ENCODE measurements around the gene MYH7B.
A peak's percentile ranks its signal among the peaks of the same experiment; 100 is the strongest.

Gene MYH7B

DNA sequence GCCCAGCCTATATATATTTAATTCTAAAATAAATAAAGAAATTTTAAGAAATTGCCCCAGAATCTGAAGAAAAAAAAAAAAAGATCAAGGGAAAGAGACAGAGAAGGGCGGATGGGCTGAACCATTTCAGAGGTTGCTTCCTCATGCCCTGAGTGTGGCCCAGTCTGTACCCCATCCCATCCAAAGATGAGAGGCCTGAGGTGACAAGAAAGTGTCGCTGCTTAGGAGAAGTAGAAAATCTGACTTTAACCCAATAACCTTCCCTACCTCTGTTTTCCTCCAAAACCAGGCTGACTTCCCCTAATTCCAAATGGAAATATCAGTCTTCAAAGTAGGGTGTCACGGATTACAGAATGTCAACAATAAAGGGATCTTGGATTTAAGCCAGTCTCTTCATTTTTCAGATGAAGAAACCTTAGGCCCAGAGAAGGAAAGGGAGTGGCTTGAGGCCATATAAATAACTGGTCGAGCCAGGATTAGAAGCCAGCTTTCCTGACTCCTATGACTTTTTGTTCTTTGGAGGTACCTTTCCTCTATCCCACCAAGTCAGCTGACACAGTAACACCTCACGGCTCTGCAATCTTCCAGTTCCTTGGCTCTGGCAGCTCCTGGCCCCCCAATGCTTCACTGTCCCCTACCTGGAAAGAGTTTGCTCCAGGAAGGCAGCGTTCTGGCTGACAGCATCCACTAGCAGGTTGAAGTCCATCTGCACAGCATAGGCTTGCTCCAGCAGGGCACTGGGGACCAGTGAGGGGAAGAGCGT is 10.2 kb upstream of the MYH7B start:
- DNase-seq = no peak

DNA sequence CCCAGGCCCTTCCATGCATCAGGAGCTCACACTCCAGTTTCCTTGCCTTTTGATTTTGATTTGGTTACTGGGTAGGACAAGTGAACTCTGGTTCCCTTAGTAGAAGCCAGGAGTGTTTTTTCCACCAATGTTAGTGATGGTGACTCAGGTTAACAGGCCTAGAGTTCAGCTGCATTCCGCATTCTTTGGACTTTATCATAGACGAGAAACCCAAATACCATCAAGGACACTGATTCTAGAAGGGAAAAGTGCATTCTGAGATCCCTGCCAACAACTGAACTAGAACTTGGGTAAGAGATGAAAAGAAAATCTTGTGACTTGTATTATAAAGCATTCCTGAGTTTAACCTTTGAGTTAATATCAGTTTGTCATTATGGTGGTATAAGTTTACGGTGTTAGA is 9.0 kb upstream of the MYH7B start:
- DNase-seq = no peak

DNA sequence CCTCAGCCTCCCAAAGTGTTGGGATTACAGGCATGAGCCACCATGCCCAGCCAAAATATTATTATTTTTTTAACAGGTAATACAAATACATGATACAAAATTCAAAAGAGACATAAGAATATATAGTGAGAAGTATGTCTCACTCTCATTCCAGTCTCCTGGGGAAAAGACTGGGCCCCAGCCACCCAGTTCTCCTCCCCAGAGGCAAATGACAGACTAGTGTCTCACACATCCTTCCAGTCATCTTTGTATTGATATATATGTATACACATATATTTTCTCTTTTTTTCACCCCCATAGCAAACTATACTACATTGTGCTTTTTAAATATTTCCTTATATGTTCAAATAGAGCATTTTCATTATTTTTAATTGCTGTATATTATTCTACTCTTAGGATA is 8.3 kb upstream of the MYH7B start:
- no peak for DNase-seq

DNA sequence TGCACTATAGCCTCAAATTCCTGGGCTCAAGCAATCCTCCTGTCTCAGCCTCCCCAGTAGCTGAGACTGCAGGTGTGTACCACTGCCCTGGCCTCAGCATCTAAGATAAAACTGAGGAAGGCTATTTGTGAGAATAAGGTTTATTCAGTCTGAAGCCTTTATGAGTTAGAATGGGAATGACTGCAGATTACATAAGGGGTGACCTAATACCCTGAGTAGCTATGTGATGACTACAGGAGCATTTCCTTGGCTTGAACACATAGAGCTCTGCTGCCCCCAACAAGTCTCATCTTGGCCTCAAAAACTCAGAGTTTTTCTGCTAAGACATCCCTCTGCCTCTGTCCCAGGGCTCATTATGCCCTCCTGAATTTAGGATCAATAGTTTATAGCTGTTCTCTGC is 7.6 kb upstream of the MYH7B start:
- DNase-seq = no peak

DNA sequence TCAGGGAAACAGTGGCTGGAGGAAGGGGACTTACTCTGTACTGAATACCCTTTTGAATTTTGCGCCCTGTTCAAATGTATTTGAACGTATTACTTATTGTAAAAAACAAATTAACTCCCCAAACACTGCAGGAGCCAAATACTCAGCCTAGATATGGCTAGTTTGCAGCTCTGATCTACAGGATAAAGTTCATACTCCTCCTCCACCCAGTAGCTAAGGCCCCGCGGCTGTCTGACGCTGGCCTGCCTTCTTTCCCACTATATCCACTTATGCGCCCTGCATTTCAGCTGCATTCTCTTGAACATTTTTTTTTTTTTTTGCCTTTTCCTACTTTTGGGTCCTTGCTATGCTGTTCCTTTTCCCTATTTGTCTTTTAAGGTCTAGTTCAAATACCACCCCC is 6.5 kb upstream of the MYH7B start:
- no peak for DNase-seq

DNA sequence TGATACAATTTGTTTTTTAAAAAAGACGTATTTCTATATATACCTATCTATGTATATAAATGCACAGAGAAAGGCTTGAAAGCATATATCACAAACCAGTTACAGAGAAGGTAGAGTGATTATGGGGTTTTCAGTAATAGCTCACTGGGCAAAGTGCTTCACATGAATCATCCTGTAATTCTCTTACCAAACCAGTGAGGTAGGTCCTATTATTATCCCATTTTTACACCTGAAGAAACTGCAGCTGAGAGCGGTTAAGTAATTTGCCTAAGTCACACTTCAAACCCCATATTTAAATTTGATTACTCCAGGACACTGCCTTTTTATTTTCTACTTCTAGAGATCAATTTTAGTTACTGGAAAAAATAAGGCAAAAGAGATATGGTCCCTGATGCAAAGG is 4.4 kb upstream of the MYH7B start:
- no peak for DNase-seq

DNA sequence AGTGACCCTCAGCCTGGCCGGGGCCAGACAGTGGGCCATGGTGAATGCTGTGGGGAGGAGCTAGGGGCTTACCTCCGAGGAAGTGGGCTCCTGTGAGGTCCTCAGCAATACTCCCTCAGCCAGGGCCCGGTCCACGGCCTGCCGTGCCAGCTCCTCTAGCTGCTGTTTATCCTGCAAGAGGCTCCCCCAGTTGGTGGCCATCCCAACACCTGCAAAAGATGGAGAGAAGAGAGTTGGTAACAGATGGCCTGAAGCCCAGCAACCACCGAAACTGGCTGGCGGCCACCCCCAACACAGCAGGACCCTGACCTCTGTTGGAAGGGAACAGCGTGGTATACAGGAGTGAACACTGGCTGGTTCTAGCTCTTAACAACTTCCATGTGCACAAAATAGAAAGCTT is 4.0 kb upstream of the MYH7B start:
- DNase-seq = no peak

DNA sequence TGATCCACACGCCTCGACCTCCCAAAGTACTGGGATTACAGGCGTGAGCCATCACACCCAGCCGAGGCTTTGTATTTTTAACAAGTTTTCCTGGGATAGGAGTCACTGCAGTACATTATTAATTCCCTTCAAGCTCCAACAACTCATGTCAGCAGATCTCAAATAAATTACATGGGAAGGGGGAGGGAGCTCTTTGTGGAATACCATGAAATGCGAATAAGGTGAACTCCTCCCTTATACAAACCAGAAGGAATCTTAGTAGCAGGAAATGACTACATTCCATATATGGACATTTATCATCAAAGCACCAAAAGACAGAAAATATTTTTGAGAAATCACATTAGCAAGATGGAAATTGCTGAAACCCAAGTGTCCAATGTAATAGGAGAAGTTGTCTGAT is 3.0 kb upstream of the MYH7B start:
- no peak for DNase-seq

DNA sequence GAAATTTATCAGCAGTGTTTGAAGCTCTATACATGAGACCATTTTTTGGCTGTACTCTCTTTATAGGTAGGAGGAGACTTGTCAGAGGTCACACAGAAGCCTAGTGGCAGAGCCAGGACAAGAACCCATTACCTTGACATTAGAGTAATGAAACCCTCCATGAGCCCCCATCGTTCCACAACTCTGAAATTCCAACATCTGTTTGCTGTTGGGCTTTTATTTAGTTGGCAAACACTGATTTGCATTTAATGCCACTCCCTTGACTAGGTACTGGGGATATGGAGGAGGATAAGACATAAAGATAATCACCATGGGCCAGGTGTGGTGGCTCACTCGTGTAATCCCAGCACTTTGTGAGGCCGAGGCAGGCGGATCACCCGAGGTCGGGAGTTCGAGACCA is 1.7 kb upstream of the MYH7B start:
- DNase-seq = no peak

DNA sequence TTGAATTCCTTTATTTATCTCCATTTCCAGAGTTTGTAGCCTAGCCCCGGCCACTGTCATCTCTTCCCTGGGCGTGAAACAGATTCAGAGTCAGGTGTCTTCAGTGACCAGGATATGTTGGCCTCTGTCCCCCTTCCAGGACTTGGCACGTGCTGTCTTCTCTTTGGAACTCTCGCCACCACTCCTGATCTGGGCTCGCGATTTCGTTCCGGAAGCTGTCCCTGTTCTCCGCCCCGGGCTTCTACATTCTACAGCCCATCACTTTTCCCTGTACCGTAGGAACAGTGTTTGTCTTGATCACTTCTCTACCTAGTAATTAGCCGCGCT is 801 bp upstream of the MYH7B start:
- DNase-seq = peak; percentile 20

DNA sequence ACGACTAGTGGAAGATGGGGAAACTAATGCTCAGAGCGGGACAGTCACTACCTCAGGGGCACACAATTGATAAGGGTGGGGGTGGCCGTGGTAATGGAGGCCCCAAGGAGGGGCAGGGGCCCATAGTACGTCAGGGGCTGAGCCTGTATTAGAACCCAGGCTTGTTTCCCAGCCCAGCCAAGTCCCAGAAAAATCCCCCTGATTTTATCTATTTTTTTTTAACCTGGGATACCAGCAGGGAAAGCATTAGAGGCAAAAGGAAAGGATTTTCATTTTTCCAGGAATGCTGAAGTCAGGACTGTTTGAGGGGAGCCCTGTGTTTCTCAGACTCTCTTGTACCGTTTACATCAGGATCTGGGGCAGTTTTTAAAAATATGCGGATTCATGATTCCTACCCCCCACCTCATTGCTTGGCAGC is 382 bp downstream of the MYH7B start:
- no peak for DNase-seq

DNA sequence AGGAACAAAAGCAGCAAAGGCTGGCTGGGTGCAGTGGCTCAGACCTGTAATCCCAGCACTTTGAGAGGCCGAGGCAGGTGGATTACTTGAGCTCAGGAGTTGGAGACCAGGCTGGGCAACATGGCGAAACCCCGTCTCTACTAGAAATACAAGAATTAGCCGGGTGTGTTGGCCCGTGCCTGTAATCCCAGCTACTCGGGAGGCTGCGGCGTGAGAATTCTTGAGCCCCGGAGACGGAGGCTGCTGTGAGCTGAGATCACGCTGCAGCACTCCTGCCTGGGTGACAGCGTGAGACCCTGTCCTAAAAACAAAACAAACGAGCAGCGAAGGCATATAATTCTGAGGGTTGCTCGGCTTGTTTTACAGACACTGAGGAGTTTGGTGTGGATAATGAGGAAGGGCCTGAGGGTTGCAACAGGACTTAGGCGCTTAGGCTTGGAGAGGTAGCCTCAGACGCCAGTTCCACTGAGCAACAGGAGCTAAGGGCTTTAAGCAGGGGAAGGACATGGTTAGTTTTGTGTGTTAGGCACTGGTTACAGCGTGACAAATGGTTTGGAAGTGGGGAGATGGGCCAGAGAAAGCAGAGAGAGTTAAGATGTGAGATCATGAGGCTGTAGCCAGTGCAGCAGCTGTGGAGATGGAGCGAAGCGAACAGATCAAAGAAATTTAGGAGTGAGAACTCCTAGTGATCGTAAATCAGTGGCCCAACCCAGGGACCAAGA is 1.2 kb downstream of the MYH7B start:
- no peak for DNase-seq

DNA sequence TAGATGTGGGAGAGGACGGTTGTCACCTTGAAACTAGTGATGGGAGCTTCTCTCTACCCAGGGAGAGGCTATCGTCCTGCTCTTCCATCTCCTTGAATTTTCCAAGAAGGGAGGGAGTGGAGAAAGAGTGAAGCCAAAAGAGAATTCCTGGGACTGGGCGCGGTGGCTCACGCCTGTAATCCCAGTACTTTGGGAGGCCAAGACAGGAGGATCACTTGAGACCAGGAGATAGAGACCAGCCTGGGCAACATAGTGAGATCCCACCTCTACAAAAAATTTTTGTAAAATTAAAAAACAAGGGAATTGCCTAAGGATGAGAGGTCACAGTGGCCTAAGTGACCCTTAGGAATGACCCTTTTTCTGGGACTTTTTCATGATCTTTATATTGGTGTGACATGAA is 8.8 kb downstream of the MYH7B start:
- DNase-seq = no peak

DNA sequence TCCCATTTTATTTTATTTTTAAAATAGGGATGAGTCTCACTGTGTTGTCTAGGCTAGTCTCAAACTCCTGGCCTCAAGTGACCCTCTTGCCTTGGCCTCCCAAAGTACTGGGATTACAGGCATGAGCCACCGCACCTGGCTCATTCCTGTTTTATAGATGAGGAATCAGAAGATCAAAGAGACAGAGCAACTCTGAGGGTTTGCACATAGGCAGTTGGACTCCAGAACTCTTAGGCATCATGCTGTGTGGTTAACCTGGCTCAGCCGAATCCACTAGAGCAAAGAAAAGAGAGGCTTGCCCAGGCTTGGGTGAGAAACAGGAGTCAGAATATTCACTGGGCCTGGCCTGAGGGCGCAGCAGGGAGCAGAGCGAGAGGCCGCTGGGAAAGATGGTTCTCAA is 9.4 kb downstream of the MYH7B start:
- DNase-seq = no peak

DNA sequence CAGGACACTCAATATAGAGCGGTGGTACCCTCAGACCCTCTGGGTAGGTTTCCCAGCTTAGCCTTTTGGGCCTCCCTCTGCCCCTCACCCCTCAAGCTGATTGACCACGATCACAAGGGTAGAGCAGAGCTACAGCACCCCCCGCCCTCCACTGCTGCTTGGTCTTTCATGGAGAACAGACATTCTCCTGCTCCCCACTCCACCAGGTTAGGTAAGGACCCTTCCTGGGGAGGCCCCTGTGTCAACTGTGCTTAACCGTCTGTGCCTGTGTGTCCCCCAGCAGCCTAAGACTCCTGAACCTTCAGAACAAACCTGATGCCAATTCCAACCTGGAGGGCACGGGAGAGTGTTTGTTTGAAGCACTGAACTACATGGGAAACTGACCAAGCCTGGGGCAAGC is 11.8 kb downstream of the MYH7B start:
- no peak for DNase-seq

DNA sequence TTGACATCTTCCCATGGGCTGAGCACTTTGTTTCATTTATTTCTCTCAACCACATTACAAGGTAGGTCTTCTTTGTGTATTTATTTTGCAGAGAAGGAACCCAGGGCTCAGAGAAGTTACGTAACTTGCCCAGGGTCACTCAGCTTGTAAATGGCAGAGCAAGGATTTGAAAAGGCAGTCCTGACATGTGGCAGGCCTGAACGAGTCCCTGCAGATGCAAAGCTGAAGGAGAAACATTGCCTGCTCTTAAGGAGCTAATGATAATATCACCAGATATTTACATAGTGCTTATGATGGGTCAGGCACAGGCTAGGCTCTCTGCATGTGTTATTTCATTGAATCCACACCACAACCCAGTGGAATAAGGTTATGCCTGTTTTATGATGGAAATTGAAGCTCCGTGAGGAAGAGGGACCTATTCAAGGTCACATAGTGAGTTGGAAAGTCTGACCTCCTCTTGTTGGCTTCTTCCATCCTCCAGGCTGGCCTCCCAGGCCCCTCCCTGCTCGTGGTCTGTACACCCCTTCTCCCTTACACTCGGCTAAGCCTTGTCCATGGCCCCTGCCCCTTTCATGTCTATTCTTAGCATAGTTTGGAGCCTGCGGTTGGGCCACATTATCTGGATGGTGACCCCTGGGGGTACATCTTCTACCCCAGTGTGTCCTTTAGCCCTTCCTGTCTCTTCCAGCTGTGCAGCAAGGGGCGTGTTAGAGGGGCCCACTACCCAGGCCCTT is 12.5 kb downstream of the MYH7B start:
- no peak for DNase-seq

DNA sequence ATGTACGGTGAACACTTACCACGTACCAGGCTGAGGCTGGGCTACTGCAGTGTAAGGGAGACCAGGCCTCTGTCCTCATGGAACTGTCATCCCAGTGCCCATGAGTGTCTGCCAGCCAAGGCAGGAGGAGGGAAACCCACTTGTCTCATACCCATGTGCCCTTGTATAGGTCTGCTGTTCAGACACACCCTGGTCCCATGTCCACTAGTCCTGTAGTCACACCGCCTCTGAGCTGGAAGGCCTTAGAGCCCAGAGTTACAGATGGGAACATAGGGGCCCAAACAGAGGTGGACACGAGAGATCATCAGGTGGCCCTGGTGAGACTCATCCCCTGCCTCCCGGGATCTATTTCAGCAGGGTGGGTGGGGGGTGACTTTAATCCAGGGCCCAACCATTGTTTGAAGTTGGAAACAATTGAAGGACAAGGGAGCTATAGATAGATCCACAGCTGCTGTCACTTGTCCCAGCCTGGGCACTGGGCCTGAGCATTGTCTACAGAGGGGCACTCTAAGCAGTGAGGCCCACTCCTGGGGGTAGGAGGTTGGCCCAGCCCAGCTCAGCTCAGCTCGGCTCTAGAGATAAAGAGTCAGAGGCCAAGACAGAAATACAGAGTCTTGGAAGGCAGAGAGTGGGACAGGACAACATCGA is 14.6 kb downstream of the MYH7B start:
- no peak for DNase-seq

DNA sequence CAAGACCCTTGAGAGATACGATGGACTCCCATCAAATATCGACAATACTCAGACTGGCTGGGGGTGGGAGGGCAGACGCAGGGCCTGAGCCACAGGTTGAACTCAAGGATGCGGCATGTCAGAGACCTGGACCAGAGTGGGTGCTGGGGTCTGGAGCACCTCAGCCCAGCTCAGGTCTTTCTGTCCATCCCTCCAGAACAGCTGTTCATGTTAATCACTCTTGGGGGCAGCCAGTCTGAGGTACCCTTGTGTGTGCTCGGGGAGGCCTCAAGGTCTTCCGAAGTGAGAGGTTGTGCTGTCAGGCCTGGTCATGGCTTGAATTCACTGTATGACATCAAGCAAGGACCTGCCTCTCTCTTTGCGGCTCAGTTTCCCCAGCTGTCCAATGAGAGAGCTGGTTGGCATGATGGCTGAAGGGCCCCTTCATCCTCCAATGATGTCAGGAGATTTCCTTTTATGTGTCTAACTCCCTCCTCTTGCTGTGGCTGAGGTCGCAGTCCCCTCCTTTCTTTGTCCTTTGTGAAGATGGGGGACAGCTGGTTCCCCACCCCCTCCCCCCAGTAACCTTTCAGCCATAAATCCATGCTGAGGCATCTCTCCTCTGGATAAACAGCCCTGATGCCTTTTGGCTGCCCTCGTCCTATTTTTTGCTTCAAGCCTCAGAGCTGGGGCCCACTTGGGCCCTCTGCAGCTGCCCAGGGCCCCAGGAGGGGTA is 15.3 kb downstream of the MYH7B start:
- DNase-seq = no peak

DNA sequence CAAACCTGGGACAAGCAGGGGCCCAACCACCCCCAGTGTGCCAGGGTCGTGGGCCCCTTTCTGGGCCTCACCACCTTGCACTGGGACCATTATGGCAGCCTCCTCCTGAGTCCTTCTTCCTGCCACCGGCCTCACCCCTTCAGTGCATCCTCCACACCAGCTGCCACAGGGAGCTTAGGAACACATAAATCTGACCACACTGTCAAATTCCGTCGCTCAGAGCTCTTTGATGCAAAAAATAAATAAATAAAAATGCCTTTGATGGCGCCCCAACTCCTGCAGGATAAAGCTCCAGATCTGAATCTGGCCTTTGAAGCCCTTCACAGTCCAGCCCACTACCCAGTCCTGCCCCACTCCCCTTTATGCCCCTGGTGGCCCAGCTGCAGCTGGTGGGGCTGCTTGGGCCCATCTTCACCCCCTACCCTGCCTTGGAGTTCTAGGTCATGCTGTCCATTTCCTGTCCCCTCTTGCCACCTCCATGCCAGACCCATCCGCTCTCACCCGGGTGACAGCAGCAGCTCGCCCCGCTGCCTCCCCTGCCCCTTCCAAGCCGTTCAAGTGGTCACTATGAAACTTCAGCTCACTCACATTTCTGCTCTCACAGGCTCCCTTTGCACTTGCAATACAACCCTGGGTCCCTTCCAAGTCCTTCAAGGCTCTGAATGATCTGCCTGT is 16.0 kb downstream of the MYH7B start:
- no peak for DNase-seq

DNA sequence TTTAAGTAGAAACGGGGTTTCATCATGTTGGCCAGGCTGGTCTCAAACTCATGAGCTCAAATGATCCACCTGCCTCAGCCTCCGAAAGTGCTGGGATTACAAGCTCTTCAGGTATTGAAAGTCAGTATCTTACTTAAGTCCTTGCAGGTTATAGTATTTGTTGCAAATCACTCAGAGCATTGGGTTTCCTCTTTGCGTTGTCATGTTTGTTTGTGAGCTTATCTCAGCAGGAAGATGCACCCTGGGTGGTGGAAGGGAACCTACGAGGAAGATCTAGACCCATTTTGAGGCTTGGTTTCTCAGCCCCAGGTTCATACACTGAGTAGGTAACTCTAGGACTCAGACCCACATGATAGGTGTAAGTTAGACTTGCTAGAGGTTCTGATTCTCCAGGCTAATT is 18.6 kb downstream of the MYH7B start:
- DNase-seq = no peak

DNA sequence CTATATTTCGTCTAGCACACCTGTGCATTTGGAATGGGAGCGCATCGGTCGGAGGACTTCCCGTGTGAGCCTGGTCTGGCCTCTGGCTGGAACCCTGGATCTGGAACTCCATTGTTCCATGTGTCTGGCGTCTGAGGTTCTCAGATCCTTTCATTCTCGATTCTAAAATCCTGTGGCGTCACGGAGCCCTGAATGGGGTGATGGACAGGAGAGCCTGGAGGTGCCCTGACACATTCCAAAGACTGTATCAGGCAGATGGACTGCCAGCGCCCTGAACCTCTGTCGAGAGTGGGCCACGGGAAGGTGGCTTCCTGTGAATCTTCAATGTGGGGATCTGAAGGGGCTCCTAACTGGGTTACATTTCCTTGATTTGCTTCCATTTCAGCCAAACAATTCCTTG is 20.6 kb downstream of the MYH7B start:
- no peak for DNase-seq

DNA sequence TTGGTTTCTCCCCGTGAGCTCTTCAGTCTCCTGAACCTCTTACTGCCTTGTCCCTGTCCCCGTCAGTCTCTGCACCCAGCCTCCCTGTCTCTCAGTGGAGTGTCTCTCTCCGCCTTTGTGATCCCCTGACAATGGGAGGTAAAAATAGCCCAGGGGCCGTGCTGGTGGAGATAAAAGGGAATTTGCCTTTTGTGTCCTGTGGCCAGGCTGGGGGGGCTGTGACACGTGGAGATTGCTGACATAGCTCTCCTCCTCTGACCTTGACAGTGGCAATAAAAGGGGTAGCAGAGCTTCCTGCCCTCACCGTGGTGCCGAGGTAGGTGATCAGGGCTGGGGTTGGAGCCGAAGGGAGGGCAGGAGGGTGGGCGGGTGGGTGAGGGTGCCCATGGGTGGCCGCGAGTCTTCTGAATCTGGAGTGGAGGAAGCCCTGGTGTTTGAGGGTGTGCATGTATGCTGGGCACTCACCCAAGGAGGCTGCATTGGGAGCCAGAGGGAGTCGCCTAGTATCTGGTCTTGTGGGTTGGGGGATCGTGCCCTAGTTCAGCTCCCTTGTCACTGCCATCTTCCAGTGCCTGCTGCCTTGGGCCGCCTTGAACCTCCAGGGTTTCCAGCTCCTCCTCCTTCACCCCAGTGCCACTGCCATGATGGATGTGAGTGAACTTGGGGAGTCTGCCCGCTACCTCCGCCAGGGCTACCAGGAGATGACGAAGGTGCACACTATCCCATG is 21.9 kb downstream of the MYH7B start:
- DNase-seq = no peak

Data from MV-4-11 (cell line).